Astrocyte (in vitro differentiated cells and primary cell): ENCODE measurements around the gene CTRB1. TPM values are rescaled to one million over a fixed set of nuclear protein-coding genes. Genes with fewer than 3 reads are reported as not detected.
A peak's percentile ranks its signal among the peaks of the same experiment; 100 is the strongest.

ENCODE experiments used
- DNase-seq: peaks from one replicate; pipeline ENCODE4 v3.0.0-alpha.2; 2010; ENCODE audit warnings: low read depth
- FAIRE-seq: peaks from 2 replicates; lab custom pipeline; 2011; peaks lifted over from hg19 to GRCh38; lab: Jason Lieb, UNC
- H2AFZ ChIP-seq: 2 replicates; pipeline ENCODE4 v1.6.0; 2012; ENCODE audit warnings: low read depth, low read length, inconsistent platforms
- H3K27ac ChIP-seq: 2 replicates; pipeline ENCODE4 v1.5.1; 2011; ENCODE audit warnings: low read depth, low read length, inconsistent platforms
- H3K27me3 ChIP-seq: 2 replicates; pipeline ENCODE4 v1.6.0; 2011; ENCODE audit warnings: low read length, inconsistent platforms; ENCODE audit not compliant: insufficient read depth
- H3K36me3 ChIP-seq: 2 replicates; pipeline ENCODE4 v1.5.1; 2011; ENCODE audit warnings: low read length, inconsistent platforms; ENCODE audit not compliant: insufficient read depth
- H3K4me1 ChIP-seq: 2 replicates; pipeline ENCODE4 v1.5.1; 2011; ENCODE audit warnings: low read length, inconsistent platforms; ENCODE audit not compliant: insufficient read depth
- H3K4me2 ChIP-seq: 2 replicates; pipeline ENCODE4 v1.6.0; 2012; ENCODE audit warnings: low read length, inconsistent platforms
- H3K4me3 ChIP-seq: 2 replicates; pipeline ENCODE4 v1.5.1; 2011; ENCODE audit warnings: low read depth, mild to moderate bottlenecking, low read length, inconsistent platforms; ENCODE audit not compliant: insufficient read depth
- H3K79me2 ChIP-seq: 2 replicates; pipeline ENCODE4 v1.6.0; 2012; ENCODE audit warnings: mild to moderate bottlenecking, low read length, inconsistent platforms; ENCODE audit not compliant: insufficient read depth
- H3K9ac ChIP-seq: 2 replicates; pipeline ENCODE4 v1.6.0; 2012; ENCODE audit warnings: mild to moderate bottlenecking, low read length, inconsistent platforms
- H3K9me3 ChIP-seq: 2 replicates; pipeline ENCODE4 v1.5.1; 2012; ENCODE audit warnings: low read depth, mild to moderate bottlenecking, low read length, inconsistent platforms; ENCODE audit not compliant: insufficient read depth
- H4K20me1 ChIP-seq: 2 replicates; pipeline ENCODE4 v1.6.0; 2012; ENCODE audit warnings: low read length, inconsistent platforms; ENCODE audit not compliant: insufficient read depth
- H3K27ac Mint-ChIP-seq: one replicate; pipeline ENCODE4 v1.8.0; 2021; ENCODE audit warnings: mild to moderate bottlenecking, mixed read lengths; ENCODE audit not compliant: unreplicated experiment
- H3K27me3 Mint-ChIP-seq: one replicate; pipeline ENCODE4 v1.8.0; 2021; ENCODE audit warnings: low read depth, mixed read lengths; ENCODE audit not compliant: unreplicated experiment
- H3K36me3 Mint-ChIP-seq: one replicate; pipeline ENCODE4 v1.8.0; 2021; ENCODE audit warnings: low read depth, mixed read lengths; ENCODE audit not compliant: unreplicated experiment
- H3K4me1 Mint-ChIP-seq: one replicate; pipeline ENCODE4 v1.8.0; 2021; ENCODE audit warnings: low read depth, mixed read lengths; ENCODE audit not compliant: unreplicated experiment
- H3K4me3 Mint-ChIP-seq: one replicate; pipeline ENCODE4 v1.8.0; 2021; ENCODE audit warnings: mild to moderate bottlenecking, moderate library complexity, mixed read lengths; ENCODE audit not compliant: unreplicated experiment
- H3K9me3 Mint-ChIP-seq: one replicate; pipeline ENCODE4 v1.8.0; 2021; ENCODE audit warnings: mild to moderate bottlenecking, mixed read lengths; ENCODE audit not compliant: unreplicated experiment
- EZH2 ChIP-seq: IDR thresholded peaks from 2 replicates; pipeline ENCODE4 v1.6.1; 2012; ENCODE audit warnings: mild to moderate bottlenecking, low read length, inconsistent platforms; ENCODE audit not compliant: insufficient read depth
- total RNA-seq: library from RNA; stranded (reverse); gene quantifications from 2 replicates; pipeline ENCODE4 v1.2.1, GENCODE V29; 2021
- TF ChIP-seq, protein P1 (sequence below): IDR thresholded peaks from 2 replicates; pipeline ENCODE4 v1.5.1; 2011; ENCODE audit warnings: low read depth, mild to moderate bottlenecking, inconsistent platforms, low read length, moderate library complexity; ENCODE audit not compliant: insufficient read depth

Gene CTRB1
- total RNA-seq, 1 donor from 2014 or later: not detected

DNA sequence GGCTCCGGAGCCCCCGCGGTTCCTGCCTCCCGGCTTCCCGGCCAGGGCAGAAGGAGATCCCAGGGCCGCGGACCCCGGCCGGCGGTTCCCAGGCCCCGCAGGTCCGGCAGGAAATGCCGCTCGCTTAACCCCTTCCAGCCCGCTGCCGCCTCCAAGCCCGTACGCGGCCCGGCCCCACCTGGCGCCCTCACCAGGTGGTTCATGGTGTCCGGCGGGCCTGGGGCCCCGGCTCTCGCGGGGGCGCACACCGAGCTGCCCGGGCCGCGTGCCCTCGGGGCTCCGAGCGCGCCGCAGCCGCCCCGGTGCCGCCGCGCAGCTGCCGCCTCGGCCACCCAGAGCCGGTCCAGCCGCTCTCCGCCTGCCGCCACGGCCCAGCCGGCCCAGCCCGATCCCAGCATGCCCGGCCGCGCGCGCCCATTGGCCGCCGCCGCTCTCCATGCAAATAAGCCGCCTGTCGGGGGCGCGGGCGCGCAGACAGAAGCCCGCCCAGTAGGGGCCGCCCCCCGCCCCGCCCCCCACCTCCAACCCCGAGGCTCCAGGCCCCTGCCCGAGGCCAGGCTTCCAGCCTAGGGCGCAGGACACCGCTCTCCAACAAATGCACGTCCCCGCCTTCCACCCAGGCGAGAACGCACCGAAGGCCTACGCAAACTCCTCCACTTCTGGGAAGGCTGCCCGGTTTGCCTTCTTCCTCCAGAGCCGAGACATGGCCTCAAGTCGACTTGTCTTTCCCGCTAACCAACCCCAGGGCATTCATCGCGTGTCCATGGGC lies 32.7 kb downstream of the CTRB1 start, which contains the start of gene BCAR1:
TSS of gene BCAR1 (minus strand) at position 345 of the 769 bp plus-strand sequence. CDS start at position 203, 142 bp downstream.
- peak within 1 kb of the TSS; percentile 83 for H3K4me3 ChIP-seq
- H3K4me1 ChIP-seq: peaks cover 80% of the 10 kb centered on the region
- DNase-seq (peak; percentile 90), FAIRE-seq (no peak)
- peak within 1 kb of the TSS; percentile 91 for H3K4me2 ChIP-seq
- no peaks in the 10 kb centered on the region for H3K36me3 ChIP-seq
- no peaks in the 10 kb centered on the region for H3K27me3 Mint-ChIP-seq
- H4K20me1 ChIP-seq: peaks cover 85% of the 10 kb centered on the region
- peaks cover 59% of the 10 kb centered on the region for H3K4me1 Mint-ChIP-seq
- TF ChIP-seq, protein P1, sequence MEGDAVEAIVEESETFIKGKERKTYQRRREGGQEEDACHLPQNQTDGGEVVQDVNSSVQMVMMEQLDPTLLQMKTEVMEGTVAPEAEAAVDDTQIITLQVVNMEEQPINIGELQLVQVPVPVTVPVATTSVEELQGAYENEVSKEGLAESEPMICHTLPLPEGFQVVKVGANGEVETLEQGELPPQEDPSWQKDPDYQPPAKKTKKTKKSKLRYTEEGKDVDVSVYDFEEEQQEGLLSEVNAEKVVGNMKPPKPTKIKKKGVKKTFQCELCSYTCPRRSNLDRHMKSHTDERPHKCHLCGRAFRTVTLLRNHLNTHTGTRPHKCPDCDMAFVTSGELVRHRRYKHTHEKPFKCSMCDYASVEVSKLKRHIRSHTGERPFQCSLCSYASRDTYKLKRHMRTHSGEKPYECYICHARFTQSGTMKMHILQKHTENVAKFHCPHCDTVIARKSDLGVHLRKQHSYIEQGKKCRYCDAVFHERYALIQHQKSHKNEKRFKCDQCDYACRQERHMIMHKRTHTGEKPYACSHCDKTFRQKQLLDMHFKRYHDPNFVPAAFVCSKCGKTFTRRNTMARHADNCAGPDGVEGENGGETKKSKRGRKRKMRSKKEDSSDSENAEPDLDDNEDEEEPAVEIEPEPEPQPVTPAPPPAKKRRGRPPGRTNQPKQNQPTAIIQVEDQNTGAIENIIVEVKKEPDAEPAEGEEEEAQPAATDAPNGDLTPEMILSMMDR: no peak
- TF ChIP-seq EZH2: no peak
- peak within 1 kb of the TSS; percentile 94 for H3K4me3 Mint-ChIP-seq
- peak within 1 kb of the TSS; percentile 91 for H3K27ac Mint-ChIP-seq
- H3K27me3 ChIP-seq: no peaks in the 10 kb centered on the region
- no peak within 1 kb of the TSS for H2AFZ ChIP-seq
- peak within 1 kb of the TSS; percentile 99 for H3K27ac ChIP-seq
- H3K9ac ChIP-seq: peak within 1 kb of the TSS; percentile 96
- no peaks in the 10 kb centered on the region for H3K9me3 ChIP-seq
- no peaks in the 10 kb centered on the region for H3K9me3 Mint-ChIP-seq
- peaks cover 3% of the 10 kb centered on the region for H3K36me3 Mint-ChIP-seq
- H3K79me2 ChIP-seq: peaks cover 96% of the 10 kb centered on the region

DNA sequence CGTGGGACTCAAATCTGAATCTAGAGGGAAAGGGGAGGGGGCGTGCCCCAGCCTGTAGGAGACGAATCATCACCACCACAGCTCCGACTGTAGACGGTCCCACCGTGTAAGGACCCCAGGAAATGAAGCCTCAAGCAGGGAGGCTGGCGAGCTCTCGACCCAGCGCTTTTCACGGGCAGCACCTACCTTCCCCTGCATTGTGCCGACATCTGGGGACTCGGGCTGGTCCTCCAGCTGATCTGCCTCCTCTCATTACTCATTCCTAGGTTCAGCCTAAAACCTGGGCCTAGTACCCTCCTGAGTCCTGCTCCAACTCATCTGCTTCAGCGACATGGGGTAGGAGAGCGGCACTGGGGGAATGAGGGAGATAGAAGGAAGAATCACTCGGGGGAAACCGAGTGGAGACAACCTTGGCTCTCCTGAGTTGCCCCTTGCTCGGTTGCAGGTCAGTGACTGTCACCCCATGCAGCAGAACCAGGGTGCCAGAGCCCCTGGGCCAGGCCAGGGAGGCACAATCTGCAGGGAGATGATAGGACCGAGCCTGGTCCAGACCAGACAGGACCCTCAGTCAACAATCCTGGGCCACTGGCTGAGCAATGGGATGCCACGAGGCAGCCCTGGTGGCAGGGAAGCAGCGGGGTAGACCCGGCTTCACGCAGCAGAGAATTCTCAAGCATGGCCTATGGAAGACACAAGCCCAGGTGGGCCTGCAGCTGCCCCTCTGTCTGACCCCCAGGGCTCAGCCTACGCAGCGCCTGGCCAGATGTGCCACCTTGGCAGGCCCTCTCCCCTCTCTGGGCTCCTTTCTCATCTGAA lies 33.5 kb downstream of the CTRB1 start:
- H3K27me3 Mint-ChIP-seq: no peaks in the 10 kb centered on the region
- peaks cover 87% of the 10 kb centered on the region for H4K20me1 ChIP-seq
- DNase-seq (no peak), FAIRE-seq (no peak)
- H3K9me3 Mint-ChIP-seq: no peaks in the 10 kb centered on the region
- H3K27me3 ChIP-seq: no peaks in the 10 kb centered on the region
- H3K4me1 ChIP-seq: peaks cover 80% of the 10 kb centered on the region
- H3K79me2 ChIP-seq: peaks cover 96% of the 10 kb centered on the region
- peak overlapping the region; percentile 73 for H3K9ac ChIP-seq
- peaks cover 59% of the 10 kb centered on the region for H3K4me1 Mint-ChIP-seq
- peak overlapping the region; percentile 80 for H3K4me2 ChIP-seq
- peak overlapping the region; percentile 82 for H3K27ac ChIP-seq
- H2AFZ ChIP-seq: no peak overlapping the region
- peak overlapping the region; percentile 93 for H3K27ac Mint-ChIP-seq
- H3K4me3 Mint-ChIP-seq: peak overlapping the region; percentile 80
- no peaks in the 10 kb centered on the region for H3K9me3 ChIP-seq
- H3K36me3 ChIP-seq: no peaks in the 10 kb centered on the region
- H3K36me3 Mint-ChIP-seq: peaks cover 3% of the 10 kb centered on the region
- TF ChIP-seq, protein P1: no peak
- TF ChIP-seq EZH2: no peak
- peak overlapping the region; percentile 29 for H3K4me3 ChIP-seq
